ENCODE data around the gene RASA3.
A peak's percentile ranks its signal among the peaks of the same experiment; 100 is the strongest.

Gene RASA3

GRCh38 chr13:114063545-114064449 lies 68.6 kb downstream of the RASA3 start:
- no peak for DNase-seq

- no peak for DNase-seq
These were observed 69.7 kb downstream of the RASA3 start for GRCh38 chr13:114062754-114063153.

GRCh38 chr13:114062341-114062740 lies 70.1 kb downstream of the RASA3 start:
- DNase-seq: no peak

DNA sequence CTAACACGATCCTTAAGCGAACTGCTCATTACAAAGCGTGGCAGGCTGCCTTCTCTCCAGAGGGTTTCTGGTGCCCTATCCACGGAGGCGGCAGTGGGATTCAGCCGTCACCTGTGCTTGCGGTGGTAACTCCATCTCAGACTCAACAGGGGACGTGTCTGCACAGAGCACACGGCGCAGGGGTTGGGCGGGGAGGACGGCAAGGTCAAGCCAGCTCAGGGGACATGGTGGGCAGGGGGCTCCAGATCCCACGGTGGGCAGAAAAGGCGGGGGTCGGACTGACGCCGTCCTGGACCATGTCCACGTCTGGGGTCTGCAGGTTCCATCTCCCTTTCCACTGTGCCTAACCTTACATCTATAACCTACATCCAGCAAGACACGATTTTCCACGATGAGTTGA lies 70.7 kb downstream of the RASA3 start:
- DNase-seq: no peak

- no peak for DNase-seq
These were observed 71.4 kb downstream of the RASA3 start for GRCh38 chr13:114061047-114061446.

DNA sequence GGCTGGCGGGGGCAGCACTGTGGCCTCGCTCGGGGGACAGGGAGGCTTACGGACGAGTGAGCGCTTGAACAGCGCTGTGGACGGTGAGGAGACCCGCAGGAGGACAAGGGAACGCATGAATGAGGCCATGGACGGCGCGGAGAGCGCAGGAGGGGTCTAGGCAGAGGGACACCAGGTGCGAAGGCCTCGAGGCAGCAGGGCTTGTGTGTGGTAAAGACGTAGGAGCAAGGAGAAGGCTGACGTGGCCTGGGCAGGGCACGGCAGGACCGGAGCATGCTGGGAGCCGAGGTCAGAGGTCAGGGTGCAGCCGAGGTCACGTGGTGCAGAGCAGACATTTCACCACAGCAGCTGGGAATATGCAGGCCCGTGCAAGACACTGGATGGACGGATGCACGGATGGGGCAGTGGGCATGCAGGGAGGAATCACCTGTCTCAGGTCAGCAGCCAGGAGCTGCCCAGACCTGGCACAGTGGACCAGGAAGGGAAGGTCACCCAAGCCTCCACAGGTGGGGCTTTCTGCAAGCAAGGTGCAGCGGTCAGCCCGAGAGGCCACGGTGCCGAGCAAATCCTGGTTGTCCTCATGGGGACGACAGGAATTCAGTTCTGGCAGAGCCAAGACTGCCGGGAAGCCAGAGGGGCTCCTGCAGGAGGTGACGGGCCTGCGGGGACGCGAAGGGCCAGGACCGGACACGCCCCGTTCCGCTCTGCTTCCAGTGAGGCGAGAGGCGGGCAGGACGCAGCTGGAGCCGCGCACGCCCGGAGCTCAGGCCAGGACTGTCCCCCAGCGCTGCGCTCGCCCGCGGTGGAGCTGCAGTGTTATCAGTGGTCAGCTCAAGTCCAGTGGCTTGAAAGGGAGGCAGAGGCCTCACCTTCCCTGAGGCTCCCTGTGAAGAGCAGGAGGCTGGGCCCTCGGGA lies 72.2 kb downstream of the RASA3 start:
- DNase-seq: no peak

- DNase-seq: no peak
These were observed 73.0 kb downstream of the RASA3 start for GRCh38 chr13:114059428-114059827.

GRCh38 chr13:114058051-114058867 lies 74.2 kb downstream of the RASA3 start:
- no peak for DNase-seq

DNA sequence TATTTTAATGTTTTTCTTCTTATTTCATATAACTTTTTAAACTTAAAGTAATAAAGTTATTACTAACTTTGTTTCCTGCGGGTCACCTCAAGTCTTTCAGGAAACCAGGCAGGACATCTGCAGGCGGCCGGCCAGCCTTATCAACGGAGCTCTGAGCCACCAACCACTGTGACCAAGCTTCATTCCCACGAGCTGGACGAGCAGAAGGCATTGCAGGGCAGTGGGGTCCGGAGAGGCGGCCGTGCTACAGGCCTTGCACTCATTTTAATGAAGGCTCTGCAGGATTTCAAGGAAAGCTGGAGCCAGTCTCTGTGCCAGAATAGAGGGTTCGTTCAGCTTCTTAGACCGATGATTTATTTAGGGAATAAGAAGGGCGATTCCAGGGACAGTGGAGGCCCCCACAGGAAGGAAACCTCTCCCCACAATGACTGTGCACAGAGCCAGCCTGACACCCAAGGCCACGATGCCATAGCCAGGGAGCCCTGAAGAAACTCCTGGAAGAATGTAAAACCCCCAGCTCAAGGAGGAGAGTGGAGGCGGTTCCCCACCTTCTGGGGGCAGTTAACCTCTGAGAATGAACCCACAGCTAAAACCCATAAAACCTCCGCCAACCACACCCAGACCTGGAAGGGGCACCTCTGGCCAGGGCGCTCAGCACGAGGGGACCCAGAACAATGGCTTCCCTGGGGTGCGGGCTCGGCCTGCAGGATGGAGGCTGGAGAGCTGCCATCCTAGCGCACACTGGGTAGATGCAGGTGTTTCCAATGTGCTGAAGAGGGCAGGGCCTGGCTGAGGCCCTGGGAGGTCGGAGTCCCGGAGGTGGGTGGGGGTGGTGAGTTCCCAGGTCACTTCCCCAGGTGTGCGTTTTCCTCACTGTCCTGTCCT lies 75.0 kb downstream of the RASA3 start:
- no peak for DNase-seq

DNA sequence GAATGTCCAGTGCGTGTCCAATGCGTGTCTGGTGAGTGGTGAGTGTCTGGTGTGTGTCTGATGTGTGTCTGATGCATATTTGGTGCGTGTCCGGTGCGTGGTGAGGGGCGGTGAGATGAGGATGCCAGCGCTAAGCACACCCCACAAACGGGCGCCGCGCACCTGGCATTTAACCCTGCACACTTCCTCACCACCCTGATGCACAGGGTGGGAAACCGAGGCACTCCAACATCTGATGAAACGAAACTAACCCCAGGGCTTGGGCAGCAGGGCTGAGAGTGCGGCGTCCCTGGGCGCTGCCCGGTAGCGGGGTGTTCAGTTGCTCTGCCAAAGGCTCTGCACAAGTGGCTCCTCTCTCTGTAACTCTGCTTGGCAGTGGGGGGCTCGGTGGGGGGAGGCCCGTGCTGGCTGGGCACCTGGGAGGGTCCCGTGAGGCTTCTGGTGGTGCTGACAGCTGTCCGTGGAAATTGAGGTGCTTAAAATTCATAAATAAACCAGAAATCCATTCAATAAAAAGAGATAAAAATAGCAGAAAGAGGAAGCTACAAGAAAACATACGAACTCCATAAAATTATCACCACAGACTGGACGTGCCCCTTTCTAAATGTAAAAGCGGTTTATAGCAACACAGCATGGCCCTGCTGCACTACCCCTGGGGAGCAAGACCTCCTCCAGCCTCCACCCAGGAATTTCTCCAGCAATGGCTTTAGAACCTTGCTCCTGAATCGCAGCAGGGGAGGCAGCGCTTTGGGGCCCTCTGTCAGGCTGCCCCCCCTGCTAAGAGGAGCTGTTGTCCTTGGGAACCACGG lies 76.0 kb downstream of the RASA3 start:
- DNase-seq: no peak

DNA sequence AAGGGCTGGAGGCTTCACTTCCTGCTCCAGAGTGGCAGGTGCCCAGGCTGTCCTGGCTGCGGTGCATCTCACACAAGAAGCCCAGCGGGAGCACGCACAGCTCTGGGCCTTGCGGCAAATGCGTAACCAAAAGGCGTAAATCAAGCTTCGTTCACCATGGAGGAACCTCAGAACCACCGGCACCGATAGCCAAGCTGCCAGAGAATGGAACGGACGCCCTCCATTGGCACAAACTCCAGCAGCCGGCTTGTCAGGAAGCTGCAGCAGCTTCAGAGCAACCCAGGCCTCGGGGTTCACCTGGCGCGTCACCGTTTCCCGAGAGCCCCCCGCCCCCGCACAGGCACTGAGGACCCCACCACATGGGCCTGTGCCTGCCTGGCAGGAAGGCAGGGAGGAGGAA lies 76.7 kb downstream of the RASA3 start:
- no peak for DNase-seq

DNA sequence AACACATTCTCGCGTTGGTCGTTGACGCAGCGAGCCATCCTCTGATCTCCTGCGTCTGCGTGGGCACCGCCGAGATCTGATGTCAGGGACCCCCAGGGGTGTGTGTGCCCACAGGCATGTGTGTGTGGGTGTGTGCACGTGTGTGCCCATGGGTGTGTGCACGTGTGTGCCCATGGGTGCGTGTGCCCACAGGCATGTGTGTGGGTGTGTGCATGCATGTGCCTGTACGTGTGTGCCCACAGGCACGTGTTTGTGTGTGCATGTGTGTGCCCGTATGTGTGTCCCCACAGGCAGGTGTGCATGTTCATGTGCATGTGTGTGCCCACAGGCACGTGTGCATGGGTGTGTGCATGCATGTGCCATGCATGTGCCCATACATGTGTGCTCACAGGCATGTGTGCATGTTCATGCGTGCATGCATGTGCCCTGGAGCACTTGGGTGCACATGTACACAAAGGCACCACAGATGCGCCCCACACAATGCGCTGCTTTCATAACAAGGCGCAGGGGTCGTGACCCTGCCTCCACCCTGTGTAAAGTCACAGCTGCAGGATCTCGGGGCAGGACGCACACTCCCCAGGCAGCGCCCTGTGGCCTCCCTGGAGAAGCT lies 77.5 kb downstream of the RASA3 start:
- DNase-seq: no peak

GRCh38 chr13:114054264-114054663 lies 78.2 kb downstream of the RASA3 start:
- no peak for DNase-seq

GRCh38 chr13:114053026-114053425 lies 79.4 kb downstream of the RASA3 start:
- DNase-seq: no peak

GRCh38 chr13:114050536-114051450 lies 81.6 kb downstream of the RASA3 start:
- DNase-seq: no peak

- no peak for DNase-seq
These were observed 82.8 kb downstream of the RASA3 start for GRCh38 chr13:114049626-114050101.

DNA sequence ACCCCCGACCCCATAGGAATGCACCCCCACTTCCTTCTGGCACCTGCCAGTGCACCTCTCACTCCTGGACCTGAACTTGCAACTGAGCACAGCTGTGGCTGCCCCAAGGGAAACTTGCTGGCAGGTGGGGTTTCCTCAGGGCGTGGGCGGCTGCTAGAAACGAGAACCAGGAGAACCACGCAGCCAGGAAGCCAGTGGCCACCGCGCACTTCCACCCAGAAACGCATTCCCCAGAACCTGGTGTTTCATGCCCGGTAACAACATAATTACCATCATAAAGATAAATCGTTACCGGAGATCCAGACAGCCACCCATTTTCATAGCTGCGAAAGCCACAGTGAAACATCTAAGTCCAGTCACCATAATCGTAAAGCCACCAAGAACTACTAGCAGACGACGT lies 83.4 kb downstream of the RASA3 start:
- peak; percentile 44 for DNase-seq

DNA sequence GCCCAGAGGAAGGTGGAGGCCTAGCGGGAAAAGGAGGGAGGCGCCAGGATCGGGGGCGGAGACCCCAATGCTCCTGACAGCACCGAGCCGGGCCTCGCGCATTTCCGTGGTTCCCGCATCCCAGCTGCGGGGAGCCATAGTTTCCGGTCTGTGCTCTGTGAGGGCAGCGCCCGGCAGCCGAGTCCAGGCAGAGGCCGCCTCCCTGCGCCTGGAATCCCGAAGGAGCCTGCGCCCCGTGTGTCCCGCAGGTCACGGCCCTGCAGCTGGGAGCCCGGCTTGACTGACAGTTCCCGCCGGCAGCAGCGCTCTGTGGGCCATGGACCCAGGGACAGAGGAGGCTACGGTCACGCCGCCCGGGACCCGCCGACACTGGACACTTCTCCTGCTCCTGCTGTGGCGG lies 84.0 kb downstream of the RASA3 start:
- no peak for DNase-seq

- no peak for DNase-seq
These were observed 85.0 kb downstream of the RASA3 start for GRCh38 chr13:114047358-114047881.
